ENCODE measurements around the gene AGL. TPM values are rescaled to one million over a fixed set of nuclear protein-coding genes. Genes with fewer than 3 reads are reported as not detected.
"Not testable (repeated sequence)": the region's sequence is repeated elsewhere in the genome, so short reads cannot be mapped to it uniquely, and the experiment has no call there.

The AGL gene
- total RNA-seq, 4 donors from 2014 or later: 9.5 to 26.3 (median 17.0) TPM

DNA sequence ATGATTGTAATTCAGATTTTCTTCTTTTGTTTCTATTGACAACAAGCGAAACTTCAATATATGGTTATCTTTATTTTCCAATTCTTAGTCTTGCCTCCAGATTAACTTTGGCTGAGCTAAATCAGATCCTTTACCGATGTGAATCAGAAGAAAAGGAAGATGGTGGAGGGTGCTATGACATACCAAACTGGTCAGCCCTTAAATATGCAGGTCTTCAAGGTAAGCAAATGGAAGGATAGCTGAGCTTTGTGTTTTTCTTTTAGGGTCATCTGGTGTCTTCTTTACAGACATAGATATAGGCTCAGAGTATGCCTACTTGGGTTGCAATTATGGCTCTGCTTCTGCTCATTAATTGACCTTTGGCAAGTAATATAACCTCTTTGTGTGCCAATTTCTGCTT lies 37.7 kb downstream of the AGL start:
- ATAC-seq (ENCODE audit: low FRiP score) (no peak), DNase-seq (ENCODE audit: low spot score) (no peak)
- TF ChIP-seq, protein P1, sequence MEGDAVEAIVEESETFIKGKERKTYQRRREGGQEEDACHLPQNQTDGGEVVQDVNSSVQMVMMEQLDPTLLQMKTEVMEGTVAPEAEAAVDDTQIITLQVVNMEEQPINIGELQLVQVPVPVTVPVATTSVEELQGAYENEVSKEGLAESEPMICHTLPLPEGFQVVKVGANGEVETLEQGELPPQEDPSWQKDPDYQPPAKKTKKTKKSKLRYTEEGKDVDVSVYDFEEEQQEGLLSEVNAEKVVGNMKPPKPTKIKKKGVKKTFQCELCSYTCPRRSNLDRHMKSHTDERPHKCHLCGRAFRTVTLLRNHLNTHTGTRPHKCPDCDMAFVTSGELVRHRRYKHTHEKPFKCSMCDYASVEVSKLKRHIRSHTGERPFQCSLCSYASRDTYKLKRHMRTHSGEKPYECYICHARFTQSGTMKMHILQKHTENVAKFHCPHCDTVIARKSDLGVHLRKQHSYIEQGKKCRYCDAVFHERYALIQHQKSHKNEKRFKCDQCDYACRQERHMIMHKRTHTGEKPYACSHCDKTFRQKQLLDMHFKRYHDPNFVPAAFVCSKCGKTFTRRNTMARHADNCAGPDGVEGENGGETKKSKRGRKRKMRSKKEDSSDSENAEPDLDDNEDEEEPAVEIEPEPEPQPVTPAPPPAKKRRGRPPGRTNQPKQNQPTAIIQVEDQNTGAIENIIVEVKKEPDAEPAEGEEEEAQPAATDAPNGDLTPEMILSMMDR (IDR thresholded peaks at IDR 0.05): no peak

DNA sequence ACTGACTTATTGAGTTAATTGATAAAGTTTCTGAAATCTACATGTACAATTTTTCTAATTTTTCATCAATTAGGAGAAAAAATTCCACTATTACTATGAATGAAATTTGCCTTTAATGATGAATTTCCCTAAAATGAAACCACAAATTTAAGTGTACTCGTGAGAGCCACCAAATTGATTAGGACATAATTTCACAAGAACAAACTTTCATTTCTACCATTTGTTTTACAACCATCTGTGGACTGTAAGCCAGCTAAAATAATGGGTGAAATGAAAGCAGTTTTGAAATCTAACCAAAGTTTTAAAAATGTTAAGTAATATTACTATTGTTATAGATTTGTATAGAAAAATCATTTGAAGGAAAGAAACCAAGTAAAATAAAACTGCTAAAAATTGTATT lies 41.8 kb downstream of the AGL start:
- no peak for DNase-seq (ENCODE audit: low spot score)
- TF ChIP-seq, protein P1 (IDR thresholded peaks at IDR 0.05): no peak
- ATAC-seq (ENCODE audit: low FRiP score): no peak

DNA sequence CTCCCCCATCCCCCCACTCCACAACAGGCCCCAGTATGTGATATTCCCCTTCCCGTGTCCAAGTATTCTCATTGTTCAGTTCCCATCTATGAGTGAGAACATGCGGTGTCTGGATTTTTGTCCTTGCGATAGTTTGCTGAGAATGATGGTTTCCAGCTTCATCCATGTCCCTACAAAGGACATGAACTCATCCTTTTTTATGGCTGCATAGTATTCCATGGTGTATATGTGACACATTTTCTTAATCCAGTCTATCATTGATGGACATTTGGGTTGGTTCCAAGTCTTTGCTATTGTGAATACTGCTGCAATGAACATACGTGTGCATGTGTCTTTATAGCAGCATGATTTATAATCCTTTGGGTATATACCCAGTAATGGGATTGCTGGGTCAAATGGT lies 53.1 kb downstream of the AGL start:
- not testable (repeated sequence) for DNase-seq (ENCODE audit: low spot score); ATAC-seq (ENCODE audit: low FRiP score)

DNA sequence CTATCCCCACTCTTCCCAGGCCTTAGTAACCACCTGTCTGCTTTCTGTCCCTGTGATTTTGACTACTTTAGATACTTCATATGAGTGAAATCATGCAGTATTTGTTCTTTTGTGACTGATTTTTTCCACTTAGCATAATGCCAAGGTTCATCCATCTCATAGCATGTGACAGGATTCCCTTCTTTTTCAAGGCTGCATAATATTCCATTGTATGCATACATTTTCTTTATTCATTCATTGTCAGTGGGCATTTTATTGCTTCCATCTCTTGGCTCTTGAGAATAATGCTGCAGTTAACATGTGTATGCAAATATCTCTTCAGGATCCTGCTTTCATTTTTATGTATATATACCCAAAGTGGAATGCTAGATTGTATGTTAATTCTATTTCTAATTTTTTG lies 56.4 kb downstream of the AGL start:
- DNase-seq (ENCODE audit: low spot score): no peak
- no peak for ATAC-seq (ENCODE audit: low FRiP score)
- TF ChIP-seq, protein P1 (IDR thresholded peaks at IDR 0.05): no peak

DNA sequence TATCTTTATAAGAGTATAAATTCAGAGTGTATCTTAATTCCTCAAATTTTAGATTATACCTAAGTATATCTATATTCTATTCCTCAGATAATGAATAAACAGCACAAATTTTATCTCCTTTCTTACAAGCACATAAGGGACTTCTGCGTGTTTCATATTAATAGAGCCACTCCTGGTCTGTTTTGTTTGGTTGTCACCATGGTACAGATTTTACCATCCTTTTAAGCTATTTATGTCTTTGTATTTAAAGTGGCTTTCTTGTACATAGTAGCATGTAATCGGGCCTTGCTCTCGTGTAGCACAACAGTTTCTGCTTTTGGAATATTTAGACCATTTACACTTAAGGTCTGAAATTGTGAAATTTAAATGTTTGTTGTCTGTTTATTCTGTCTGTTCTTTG lies 67.1 kb downstream of the AGL start:
- ATAC-seq (ENCODE audit: low FRiP score) (no peak), DNase-seq (ENCODE audit: low spot score) (no peak)
- TF ChIP-seq, protein P1 (IDR thresholded peaks at IDR 0.05): no peak

DNA sequence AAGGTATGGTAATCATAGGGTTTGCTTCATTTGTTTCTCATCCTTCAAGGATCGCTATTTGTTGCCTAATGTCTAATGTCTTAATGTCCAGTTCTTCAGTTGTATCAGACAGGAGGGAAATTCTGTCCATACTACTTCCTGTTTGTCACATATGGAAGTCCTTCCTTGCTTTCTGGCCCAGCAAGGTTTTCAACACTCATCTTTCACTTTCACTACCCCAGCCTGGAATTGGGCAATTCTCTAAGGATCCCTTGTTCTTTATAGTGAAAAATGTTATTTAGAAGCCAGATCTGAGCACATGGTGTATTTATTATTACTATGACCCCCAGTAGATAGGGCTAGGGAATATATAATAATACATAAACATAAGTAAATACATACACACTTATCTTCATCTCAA lies 69.1 kb downstream of the AGL start:
- TF ChIP-seq, protein P1 (IDR thresholded peaks at IDR 0.05): no peak
- ATAC-seq (ENCODE audit: low FRiP score): no peak
- no peak for DNase-seq (ENCODE audit: low spot score)

DNA sequence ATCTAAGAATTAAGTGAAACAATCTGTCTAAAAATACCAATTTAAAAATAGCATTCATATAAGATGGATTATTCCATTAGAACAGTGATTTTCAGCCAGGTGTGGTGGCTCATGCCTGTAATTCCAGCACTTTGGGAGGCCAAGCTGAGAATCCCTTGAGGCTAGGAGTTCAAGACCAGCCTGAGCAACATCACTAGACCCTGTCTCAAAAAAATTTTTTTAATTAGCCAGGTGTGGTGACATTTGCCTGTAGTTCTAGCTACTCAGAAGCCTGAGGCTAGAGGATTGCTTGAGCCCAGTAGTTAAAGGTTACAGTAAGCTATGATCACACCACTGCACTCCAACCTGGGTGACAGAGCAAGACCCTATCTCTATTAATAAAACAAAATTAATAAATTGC lies 84.6 kb downstream of the AGL start:
- ATAC-seq (ENCODE audit: low FRiP score) (no peak), DNase-seq (ENCODE audit: low spot score) (no peak)
- TF ChIP-seq, protein P1 (IDR thresholded peaks at IDR 0.05): no peak

DNA sequence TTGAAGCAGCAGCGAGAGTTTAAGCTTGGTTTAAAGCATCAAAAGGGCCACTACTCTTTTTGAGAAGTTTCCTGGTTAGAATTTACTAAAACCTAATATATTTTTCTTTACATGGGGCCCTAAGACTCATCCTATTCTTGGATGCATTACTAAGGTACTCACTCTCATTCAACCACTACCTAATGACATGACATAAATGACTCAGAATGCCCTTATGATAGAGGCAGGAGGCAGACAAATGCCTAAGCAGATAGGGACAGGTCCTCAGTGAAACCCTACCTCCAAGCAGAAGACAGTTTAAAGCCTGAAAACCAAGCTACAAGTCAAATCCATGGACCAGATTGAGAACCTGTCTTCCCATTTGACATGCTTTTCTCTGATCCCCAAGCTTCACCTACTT lies 85.4 kb downstream of the AGL start:
- ATAC-seq (ENCODE audit: low FRiP score) (no peak), DNase-seq (ENCODE audit: low spot score) (no peak)
- TF ChIP-seq, protein P1 (IDR thresholded peaks at IDR 0.05): no peak
